Pancreas (tissue), 10 donors: ENCODE data around the gene FBXO31. TPM values are rescaled to one million over a fixed set of nuclear protein-coding genes. Genes with fewer than 3 reads are reported as not detected.

Experiments used
- ATAC-seq, 4 donors: fragments of 200-7000 bp; cut with Tn5 transposase; one replicate each; pipeline versions ENCODE4 v1.8.0 to v1.9.1; 2020; ENCODE audit warnings: mild to moderate bottlenecking in 4 of 4, moderate library complexity in 4 of 4
- DNase-seq, 6 donors: peaks; one replicate each; pipeline ENCODE4 v3.0.0-alpha.2; 2020
- FAIRE-seq: peaks from 2 replicates; lab custom pipeline; 2012; peaks lifted over from hg19 to GRCh38; lab: Jason Lieb, UNC
- H3K27ac ChIP-seq, 4 donors: fragments of 200-600 bp; sonication (generic); 1 replicate in 3 of 4; 2 replicates in 1 of 4; pipeline versions ENCODE4 v1.5.0 to v1.8.0; 2020
- H3K27me3 ChIP-seq, 4 donors: fragments of 200-600 bp; one replicate each; pipeline ENCODE4 v1.8.0; 2021
- H3K36me3 ChIP-seq, 3 donors: fragments of 200-600 bp; sonication (generic) in 1 of 3; one replicate each; pipeline versions ENCODE4 v1.5.0 to v1.8.0; 2020 to 2021
- H3K4me1 ChIP-seq, 3 donors: fragments of 200-600 bp; one replicate each; pipeline ENCODE4 v1.8.0; 2021
- H3K4me3 ChIP-seq, 4 donors: fragments of 200-600 bp; sonication (generic) in 2 of 4; one replicate each; pipeline versions ENCODE4 v1.5.0 to v1.8.0; 2020 to 2021
- H3K9me3 ChIP-seq, 4 donors: fragments of 200-600 bp; one replicate each; pipeline ENCODE4 v1.8.0; 2021
- WGBS, 2 donors: extraction: QIAGEN DNeasy Blood & Tissue Kit; methylation state at CpG; one replicate each; pipeline ENCODE4 v1.1.7; 2013; 5-methylcytosine and 5-hydroxymethylcytosine counted together
- intact Hi-C, 3 donors: fragments of 100-400 bp; cut with DNase I; formaldehyde crosslinking; loops; one replicate each; pipeline versions ENCODE4 v1.11.1 to v1.14.2; 2022
- polyA plus RNA-seq, 2 donors: library from polyadenylated mRNA; stranded (reverse); fragments of 200-250 nt; gene quantifications; one replicate each; pipeline ENCODE4 v1.2.3, GENCODE V29; 2013
- total RNA-seq, 6 donors: library from RNA; stranded (reverse); fragmentation: NEBNext Ultra II Directional in 4 of 6; extraction: Animal tissue kit (Norgen Biotek cat#: 25700) in 4 of 6; gene quantifications; one replicate each; pipeline versions ENCODE4 v1.2.1 to v1.2.4, GENCODE V29; 2021 to 2023
- TF ChIP-seq, protein P1 (sequence below), 4 donors: fragments of 200-600 bp; sonication (generic) in 3 of 4; IDR thresholded peaks; one replicate each; pipeline versions ENCODE4 v1.5.0 to v1.8.0; 2021; ENCODE audit warnings: antibody characterized with exemption in 4 of 4
- donor health status: healthy with polysubstance abuse.
- donor health status: DM: no; HTN: no; CAD: no; lungs with moderate emphysema.
- donor health status: DM: no; HTN: no; CAD: no.
- donor health status: control.
- donor health status: control.
- donor health status: Bipolar disorder and iron deficiency.
- donor health status: DM: yes; HTN: yes; CAD: no.
- donor health status: DM: no; HTN: no; CAD: no.
- donor health status: DM: no; HTN: no; CAD: no.
- donor health status: DM: yes; HTN: yes; CAD: no.

Gene FBXO31
- total and polyA plus RNA-seq, 8 donors = 18.8 to 37.3 (median 24.9) TPM

DNA sequence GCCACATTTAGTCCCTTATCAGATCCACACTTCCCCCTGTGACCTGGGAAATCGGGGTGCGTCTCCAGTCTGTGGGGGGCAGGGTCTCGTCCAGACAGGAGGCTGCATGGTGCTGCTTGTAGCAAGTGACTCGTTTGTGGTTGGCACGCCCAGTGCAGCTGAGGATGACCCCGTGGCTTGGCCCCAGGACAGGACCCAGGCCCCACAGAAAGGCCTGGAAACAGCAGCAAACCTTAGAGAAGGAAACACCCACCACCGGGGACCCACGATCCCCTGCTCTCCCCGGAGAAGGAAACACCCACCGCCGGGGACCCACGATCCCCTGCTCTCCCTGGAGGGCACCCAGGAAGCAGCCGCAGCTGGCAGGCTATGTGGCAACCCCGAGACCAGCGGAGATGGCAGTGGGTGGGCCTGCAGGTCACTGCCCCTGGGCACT, 58.1 kb downstream of the FBXO31 start:
- intact Hi-C loops = loop anchor here in 1 of 3 donors (10.0 kb wide), 1 partner anchor 59 kb away; the partner anchor contains the start of gene FBXO31
- Histone ChIP-seq H3K9me3 (no peaks in the 10 kb centered on the region), H3K4me3 (no peak overlapping the region), H3K27ac (no peak overlapping the region), H3K4me1 (no peaks in the 10 kb centered on the region), H3K27me3 (no peaks in the 10 kb centered on the region), H3K36me3 (peaks cover 0 to 12% (median 0%) of the 10 kb centered on the region in 3 donors)
- DNase-seq (peak in 1 of 6 donors; percentile 24), ATAC-seq (no peak), FAIRE-seq (no peak)
- 68 to 71% methylated on average over 15 of the region's 15 CpGs for WGBS, 2 donors
- TF ChIP-seq, protein P1, sequence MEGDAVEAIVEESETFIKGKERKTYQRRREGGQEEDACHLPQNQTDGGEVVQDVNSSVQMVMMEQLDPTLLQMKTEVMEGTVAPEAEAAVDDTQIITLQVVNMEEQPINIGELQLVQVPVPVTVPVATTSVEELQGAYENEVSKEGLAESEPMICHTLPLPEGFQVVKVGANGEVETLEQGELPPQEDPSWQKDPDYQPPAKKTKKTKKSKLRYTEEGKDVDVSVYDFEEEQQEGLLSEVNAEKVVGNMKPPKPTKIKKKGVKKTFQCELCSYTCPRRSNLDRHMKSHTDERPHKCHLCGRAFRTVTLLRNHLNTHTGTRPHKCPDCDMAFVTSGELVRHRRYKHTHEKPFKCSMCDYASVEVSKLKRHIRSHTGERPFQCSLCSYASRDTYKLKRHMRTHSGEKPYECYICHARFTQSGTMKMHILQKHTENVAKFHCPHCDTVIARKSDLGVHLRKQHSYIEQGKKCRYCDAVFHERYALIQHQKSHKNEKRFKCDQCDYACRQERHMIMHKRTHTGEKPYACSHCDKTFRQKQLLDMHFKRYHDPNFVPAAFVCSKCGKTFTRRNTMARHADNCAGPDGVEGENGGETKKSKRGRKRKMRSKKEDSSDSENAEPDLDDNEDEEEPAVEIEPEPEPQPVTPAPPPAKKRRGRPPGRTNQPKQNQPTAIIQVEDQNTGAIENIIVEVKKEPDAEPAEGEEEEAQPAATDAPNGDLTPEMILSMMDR (IDR thresholded peaks at IDR 0.05) = no peak

DNA sequence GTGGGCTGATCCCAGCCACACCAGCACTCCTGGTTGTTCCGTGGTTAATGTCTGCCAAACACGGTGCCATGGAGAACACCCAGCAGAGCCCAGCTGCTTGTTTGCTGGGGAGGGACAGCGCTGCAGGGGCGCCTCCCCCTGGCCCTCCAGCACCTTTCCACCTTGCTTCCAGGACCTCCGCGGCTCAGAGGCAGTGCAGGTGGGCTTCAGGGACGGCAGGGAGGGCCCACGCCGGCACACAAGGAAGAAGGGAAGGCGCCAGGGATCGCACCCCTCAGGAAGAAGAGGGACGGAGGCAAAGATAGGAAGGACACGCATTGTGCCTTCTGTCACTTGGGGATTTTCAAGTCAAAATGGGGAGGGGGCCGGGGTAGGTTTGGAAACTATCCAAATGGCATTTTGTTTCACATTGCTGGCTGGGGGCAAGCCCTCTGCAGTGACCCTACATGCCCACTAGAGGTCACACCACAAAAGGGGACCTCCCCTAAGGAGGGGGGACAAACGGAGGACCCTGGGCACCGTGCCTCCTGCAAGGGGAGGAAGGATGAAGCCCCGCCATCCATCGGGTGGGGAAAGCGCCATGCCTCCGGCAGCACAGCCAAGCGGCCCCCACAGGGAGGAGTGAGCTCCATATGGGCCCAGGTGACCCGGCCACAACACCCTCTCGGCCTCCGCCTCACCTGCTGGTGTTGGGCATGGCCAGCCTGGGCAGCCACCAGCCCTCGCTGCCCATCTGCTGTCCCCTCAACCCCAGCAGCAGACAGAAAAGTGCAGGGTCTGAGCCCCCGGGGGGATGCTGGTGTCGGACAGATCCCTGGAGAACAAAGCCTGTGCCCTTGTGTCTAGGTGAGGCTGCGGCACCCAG, 58.9 kb downstream of the FBXO31 start:
- Histone ChIP-seq H3K27ac (no peak overlapping the region), H3K36me3 (peaks cover 0 to 4% (median 0%) of the 10 kb centered on the region in 3 donors), H3K9me3 (no peaks in the 10 kb centered on the region), H3K4me3 (no peak overlapping the region), H3K27me3 (no peaks in the 10 kb centered on the region), H3K4me1 (no peaks in the 10 kb centered on the region)
- no peak for FAIRE-seq
- 48 to 49% methylated on average over 28 of the region's 28 CpGs for WGBS, 2 donors
- TF ChIP-seq, protein P1 (IDR thresholded peaks at IDR 0.05) = peak; percentile 71 to 85 (median 78)
- ATAC-seq = peak; percentile 55 to 82 (median 74)
- DNase-seq = peak in 2 of 6 donors; percentile 57 to 82
- intact Hi-C loops = loop anchor here in 1 of 3 donors (10.0 kb wide), 1 partner anchor 60 kb away; the partner anchor contains the start of gene FBXO31

DNA sequence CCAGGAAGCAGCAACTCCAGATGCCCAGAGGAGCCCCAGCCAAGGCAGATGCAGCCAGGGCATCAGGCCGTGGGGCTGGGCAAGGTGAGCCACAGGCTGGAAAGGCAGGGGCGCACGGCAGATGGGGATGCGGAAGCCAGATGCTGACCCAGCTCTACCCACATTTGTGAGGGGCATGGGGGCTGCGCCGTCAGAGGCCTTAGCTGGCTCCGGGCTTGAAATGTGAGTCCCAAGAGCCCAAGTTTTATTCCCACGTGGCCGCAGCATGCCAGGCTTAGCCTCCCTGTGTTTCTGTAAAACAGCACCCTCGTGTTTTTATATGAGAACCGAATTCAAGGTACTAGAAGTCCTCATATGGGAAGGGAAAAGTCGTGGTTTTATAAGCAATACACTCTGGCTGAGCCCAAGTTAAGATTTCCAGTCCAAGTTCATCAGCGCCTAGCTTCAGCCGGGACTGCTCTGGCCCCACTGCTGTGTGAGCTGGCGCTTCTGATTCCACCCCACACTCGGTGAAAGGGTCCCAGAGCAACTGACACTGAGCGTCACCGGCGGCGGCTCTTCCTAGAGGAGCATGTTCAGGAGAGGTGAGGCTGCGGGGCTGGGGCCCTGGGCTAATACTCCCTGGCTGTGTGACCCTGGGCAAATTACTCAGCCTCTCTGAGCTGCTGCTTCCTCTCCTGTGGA, 59.7 kb downstream of the FBXO31 start:
- WGBS, 2 donors = 85 to 89% methylated on average over 21 of the region's 21 CpGs
- intact Hi-C loops = loop anchor here in 1 of 3 donors (10.0 kb wide), 1 partner anchor 61 kb away; the partner anchor contains the start of gene FBXO31
- FAIRE-seq (no peak), ATAC-seq (no peak), DNase-seq (peak in 2 of 6 donors; percentile 21 to 68)
- H3K9me3 ChIP-seq = no peaks in the 10 kb centered on the region
- H3K27ac ChIP-seq = no peak overlapping the region
- H3K36me3 ChIP-seq = no peaks in the 10 kb centered on the region
- H3K27me3 ChIP-seq = no peaks in the 10 kb centered on the region
- H3K4me1 ChIP-seq = no peaks in the 10 kb centered on the region
- TF ChIP-seq, protein P1 (IDR thresholded peaks at IDR 0.05) = no peak
- no peak overlapping the region for H3K4me3 ChIP-seq

DNA sequence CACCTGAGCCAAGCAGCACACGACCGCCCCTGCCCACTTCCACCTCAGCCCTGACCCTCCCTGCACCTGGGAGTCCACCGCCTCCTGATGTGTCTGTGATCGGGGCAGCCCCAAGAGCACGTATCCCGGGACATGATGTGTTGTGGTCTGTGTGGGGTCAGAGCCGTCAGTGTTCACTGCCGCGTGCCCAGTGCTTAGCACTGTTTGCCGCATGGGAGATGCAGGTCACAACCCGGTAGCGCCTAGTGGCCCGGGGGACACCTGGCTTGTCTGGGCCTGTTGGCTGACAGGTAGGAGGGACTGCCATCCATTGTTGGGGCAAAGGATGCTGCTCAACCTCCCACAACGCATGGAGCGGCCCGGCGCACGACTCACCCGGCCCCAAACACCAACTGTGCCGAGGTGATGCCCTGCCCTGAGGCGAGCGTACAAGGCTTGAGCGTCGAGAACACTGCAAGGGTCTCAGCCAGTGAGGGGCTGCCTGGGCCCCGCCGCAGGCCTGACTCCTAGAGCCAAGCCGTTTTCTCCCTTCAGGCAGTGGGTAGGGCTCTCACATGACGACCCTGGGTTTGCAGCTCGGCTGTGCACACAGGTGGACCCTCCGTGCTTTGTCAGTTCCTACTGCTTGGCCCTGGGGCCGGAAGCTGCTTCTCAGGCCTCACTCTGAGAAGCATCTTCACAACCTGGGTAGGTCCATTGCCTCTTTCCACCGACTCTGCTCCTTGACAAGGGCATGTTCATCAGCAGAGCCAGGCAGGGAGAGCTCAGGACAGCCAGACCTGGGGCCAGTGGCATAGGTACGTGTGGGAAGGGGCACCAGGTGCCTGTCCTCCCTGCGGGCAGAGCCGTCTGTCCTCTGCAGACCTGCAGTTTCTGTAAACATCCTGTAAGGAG, 60.5 kb downstream of the FBXO31 start:
- DNase-seq = peak in 3 of 6 donors; percentile 20 to 67 (median 56)
- TF ChIP-seq, protein P1 (IDR thresholded peaks at IDR 0.05) = no peak
- intact Hi-C loops = loop anchor here in 1 of 3 donors (10.0 kb wide), 1 partner anchor 62 kb away; the partner anchor contains the start of gene FBXO31

More for the DNA sequence above, 60.5 kb downstream of the FBXO31 start:
- H3K9me3 ChIP-seq = no peaks in the 10 kb centered on the region
- no peaks in the 10 kb centered on the region for H3K27me3 ChIP-seq
- no peak overlapping the region for H3K4me3 ChIP-seq
- peaks cover 6 to 8% (median 7%) of the 10 kb centered on the region in 3 donors for H3K4me1 ChIP-seq
- FAIRE-seq (no peak), ATAC-seq (no peak)
- H3K36me3 ChIP-seq = no peaks in the 10 kb centered on the region
- no peak overlapping the region for H3K27ac ChIP-seq
- WGBS, 2 donors = 85 to 88% methylated on average over 35 of the region's 35 CpGs
